Esophagus muscularis mucosa (tissue), 3 donors: Measurements from ENCODE around the gene GRB2.

ENCODE experiments used
- POLR2A ChIP-seq: fragments of 450-650 bp; IDR thresholded peaks from one replicate; pipeline ENCODE4 v1.6.1; 2017; ENCODE audit warnings: antibody characterized with exemption, moderate library complexity, mild to moderate bottlenecking, low read depth
- TF ChIP-seq, protein P1 (sequence below), 3 experiments: fragments of 200-600 bp in 2 of 3; fragments of 450-650 bp in 1 of 3; sonication (generic) in 2 of 3; IDR thresholded peaks; one replicate each; pipeline ENCODE4 v1.5.1; 2017 to 2019; ENCODE audit warnings: antibody characterized with exemption in 3 of 3, mild to moderate bottlenecking in 2 of 3, moderate library complexity in 1 of 3

DNA sequence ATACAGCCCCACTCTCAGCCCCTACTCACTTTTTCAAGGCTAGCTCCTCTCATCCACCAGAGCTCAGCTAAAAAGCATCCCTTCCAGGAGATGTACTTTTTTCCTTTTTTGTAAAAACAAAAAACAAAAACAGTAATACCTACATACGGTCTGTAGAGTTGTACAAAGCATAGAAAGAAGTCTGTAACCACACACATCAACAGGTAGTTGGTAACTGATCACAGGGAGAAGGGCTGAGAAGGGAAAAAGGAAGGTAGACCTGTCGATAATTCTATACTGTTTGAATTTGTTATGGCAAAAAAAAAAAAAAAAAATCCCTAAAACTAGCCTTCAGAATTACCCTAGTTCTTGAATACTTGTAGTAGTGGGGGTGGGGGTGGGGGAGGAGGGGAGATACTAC, 117.1 kb downstream of the GRB2 start:
- no peak for TF ChIP-seq POLR2A
- TF ChIP-seq, protein P1, sequence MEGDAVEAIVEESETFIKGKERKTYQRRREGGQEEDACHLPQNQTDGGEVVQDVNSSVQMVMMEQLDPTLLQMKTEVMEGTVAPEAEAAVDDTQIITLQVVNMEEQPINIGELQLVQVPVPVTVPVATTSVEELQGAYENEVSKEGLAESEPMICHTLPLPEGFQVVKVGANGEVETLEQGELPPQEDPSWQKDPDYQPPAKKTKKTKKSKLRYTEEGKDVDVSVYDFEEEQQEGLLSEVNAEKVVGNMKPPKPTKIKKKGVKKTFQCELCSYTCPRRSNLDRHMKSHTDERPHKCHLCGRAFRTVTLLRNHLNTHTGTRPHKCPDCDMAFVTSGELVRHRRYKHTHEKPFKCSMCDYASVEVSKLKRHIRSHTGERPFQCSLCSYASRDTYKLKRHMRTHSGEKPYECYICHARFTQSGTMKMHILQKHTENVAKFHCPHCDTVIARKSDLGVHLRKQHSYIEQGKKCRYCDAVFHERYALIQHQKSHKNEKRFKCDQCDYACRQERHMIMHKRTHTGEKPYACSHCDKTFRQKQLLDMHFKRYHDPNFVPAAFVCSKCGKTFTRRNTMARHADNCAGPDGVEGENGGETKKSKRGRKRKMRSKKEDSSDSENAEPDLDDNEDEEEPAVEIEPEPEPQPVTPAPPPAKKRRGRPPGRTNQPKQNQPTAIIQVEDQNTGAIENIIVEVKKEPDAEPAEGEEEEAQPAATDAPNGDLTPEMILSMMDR (IDR thresholded peaks at IDR 0.05), result no peak
